HEK293 (cell line): ENCODE measurements around the gene SLC1A3.
A peak's percentile ranks its signal among the peaks of the same experiment; 100 is the strongest.

ENCODE experiments used
- CTCF ChIA-PET: fragments of 350-600 bp; formaldehyde crosslinking; extraction: SDS; loops from one replicate; lab custom pipeline; 2021; ENCODE audit warnings: antibody characterized with exemption; lab: Yijun Ruan, JAX
- POLR2A ChIA-PET: fragments of 300-600 bp; formaldehyde crosslinking; extraction: SDS; loops from one replicate; lab custom pipeline; 2020; ENCODE audit warnings: antibody characterized with exemption, inconsistent platforms; lab: Yijun Ruan, JAX
- H3K27ac ChIP-seq: fragments of 200-500 bp; sonication (Bioruptor generic); 2 replicates; pipeline ENCODE4 v1.5.1; 2014; ENCODE audit warnings: low read depth, low read length, control low read depth, inconsistent platforms; ENCODE audit errors: extremely low read depth
- H3K36me3 ChIP-seq, 2 experiments: fragments of 200-500 bp in 1 of 2; sonication (Bioruptor generic) in 1 of 2; 1 replicate in 1 of 2; 2 replicates in 1 of 2; pipeline ENCODE4 v1.5.1; 2014 to 2017; ENCODE audit warnings: inconsistent platforms in 2 of 2, low read length in 2 of 2; ENCODE audit not compliant: control insufficient read depth in 2 of 2, insufficient read depth in 1 of 2
- H3K4me1 ChIP-seq: fragments of 200-500 bp; sonication (Bioruptor generic); 2 replicates; pipeline ENCODE4 v1.5.1; 2014; ENCODE audit warnings: mild to moderate bottlenecking, low read length, inconsistent platforms; ENCODE audit not compliant: control insufficient read depth, insufficient read depth
- H3K4me3 ChIP-seq: 2 replicates; pipeline ENCODE4 v1.5.1; 2011; ENCODE audit warnings: low read depth, mild to moderate bottlenecking, control low read depth, low read length, moderate library complexity
- H3K9me3 ChIP-seq: fragments of 200-500 bp; sonication (Bioruptor generic); 2 replicates; pipeline ENCODE4 v1.5.1; 2014; ENCODE audit warnings: low read depth, low read length, inconsistent platforms; ENCODE audit not compliant: control insufficient read depth, insufficient read depth
- CTCF ChIP-seq: fragments of 450-650 bp; formaldehyde crosslinking; IDR thresholded peaks from 2 replicates; pipeline ENCODE4 v1.5.1; 2016; ENCODE audit warnings: missing biosample characterization, missing genetic modification characterization
- FEZF1 ChIP-seq: fragments of 450-650 bp; formaldehyde crosslinking; IDR thresholded peaks from 2 replicates; pipeline ENCODE4 v1.5.1; 2016; ENCODE audit warnings: missing biosample characterization, missing genetic modification characterization
- GFI1B ChIP-seq: fragments of 450-650 bp; formaldehyde crosslinking; IDR thresholded peaks from 2 replicates; pipeline ENCODE4 v1.5.1; 2016; ENCODE audit warnings: missing biosample characterization, missing genetic modification characterization
- GLIS2 ChIP-seq: fragments of 450-650 bp; formaldehyde crosslinking; IDR thresholded peaks from 2 replicates; pipeline ENCODE4 v1.5.1; 2016; ENCODE audit warnings: missing biosample characterization, missing genetic modification characterization
- HOXA7 ChIP-seq: sonication (generic); formaldehyde crosslinking; IDR thresholded peaks from 2 replicates; pipeline ENCODE4 v1.8.1; 2022; ENCODE audit warnings: missing genetic modification reagents, borderline replicate concordance
- HOXC10 ChIP-seq: sonication (generic); formaldehyde crosslinking; IDR thresholded peaks from 2 replicates; pipeline ENCODE4 v1.8.1; 2023; ENCODE audit warnings: mild to moderate bottlenecking, missing genetic modification reagents
- KLF1 ChIP-seq: fragments of 450-650 bp; formaldehyde crosslinking; IDR thresholded peaks from 2 replicates; pipeline ENCODE4 v1.5.1; 2016; ENCODE audit warnings: missing biosample characterization, missing genetic modification characterization
- OSR2 ChIP-seq: fragments of 450-650 bp; formaldehyde crosslinking; IDR thresholded peaks from 2 replicates; pipeline ENCODE4 v1.5.1; 2016; ENCODE audit warnings: missing biosample characterization, missing genetic modification characterization
- PRDM1 ChIP-seq: fragments of 450-650 bp; formaldehyde crosslinking; IDR thresholded peaks from 2 replicates; pipeline ENCODE4; 2016; ENCODE audit warnings: missing biosample characterization, missing genetic modification characterization
- PRDM2 ChIP-seq: fragments of 450-650 bp; formaldehyde crosslinking; IDR thresholded peaks from 2 replicates; pipeline ENCODE4 v1.5.1; 2016; ENCODE audit warnings: missing biosample characterization, missing genetic modification characterization, borderline replicate concordance
- SP2 ChIP-seq: fragments of 450-650 bp; formaldehyde crosslinking; IDR thresholded peaks from 2 replicates; pipeline ENCODE4 v1.5.1; 2016; ENCODE audit warnings: missing biosample characterization, missing genetic modification characterization
- TCF7L2 ChIP-seq: IDR thresholded peaks from 2 replicates; pipeline ENCODE4 v1.6.1; 2011; ENCODE audit warnings: low read depth, mild to moderate bottlenecking, inconsistent platforms, low read length, moderate library complexity, borderline replicate concordance
- YY2 ChIP-seq: fragments of 450-650 bp; formaldehyde crosslinking; IDR thresholded peaks from 2 replicates; pipeline ENCODE4 v1.5.1; 2016; ENCODE audit warnings: missing biosample characterization, missing genetic modification characterization
- ZFP41 ChIP-seq: fragments of 450-650 bp; formaldehyde crosslinking; IDR thresholded peaks from 2 replicates; pipeline ENCODE4 v1.5.1; 2016; ENCODE audit warnings: missing biosample characterization, missing genetic modification characterization, borderline replicate concordance
- ZNF16 ChIP-seq: fragments of 450-650 bp; formaldehyde crosslinking; IDR thresholded peaks from 2 replicates; pipeline ENCODE4 v1.5.1; 2016; ENCODE audit warnings: low read depth, missing biosample characterization, missing genetic modification characterization
- ZNF169 ChIP-seq: fragments of 450-650 bp; formaldehyde crosslinking; IDR thresholded peaks from 2 replicates; pipeline ENCODE4 v1.5.1; 2016; ENCODE audit warnings: missing biosample characterization, missing genetic modification characterization
- ZNF18 ChIP-seq: fragments of 450-650 bp; formaldehyde crosslinking; IDR thresholded peaks from 2 replicates; pipeline ENCODE4 v1.5.1; 2016; ENCODE audit warnings: missing biosample characterization, missing genetic modification characterization
- ZNF202 ChIP-seq: fragments of 450-650 bp; formaldehyde crosslinking; IDR thresholded peaks from 2 replicates; pipeline ENCODE4 v1.5.1; 2016; ENCODE audit warnings: missing biosample characterization, missing genetic modification characterization, borderline replicate concordance
- ZNF302 ChIP-seq: fragments of 450-650 bp; formaldehyde crosslinking; IDR thresholded peaks from 2 replicates; pipeline ENCODE4 v1.5.1; 2016; ENCODE audit warnings: missing biosample characterization, missing genetic modification characterization, low read depth
- ZNF335 ChIP-seq: fragments of 450-650 bp; formaldehyde crosslinking; conservative IDR thresholded peaks from 2 replicates; pipeline ENCODE4 v1.5.1; 2016; ENCODE audit warnings: missing biosample characterization, missing genetic modification characterization
- ZNF350 ChIP-seq: fragments of 450-650 bp; formaldehyde crosslinking; IDR thresholded peaks from 2 replicates; pipeline ENCODE4 v1.5.0; 2017; ENCODE audit warnings: missing biosample characterization, mild to moderate bottlenecking, missing genetic modification characterization
- ZNF391 ChIP-seq: fragments of 450-650 bp; formaldehyde crosslinking; IDR thresholded peaks from 2 replicates; pipeline ENCODE4 v1.5.1; 2016; ENCODE audit warnings: low read depth, missing biosample characterization, missing genetic modification characterization, borderline replicate concordance
- ZNF433 ChIP-seq: fragments of 450-650 bp; formaldehyde crosslinking; IDR thresholded peaks from 2 replicates; pipeline ENCODE4 v1.5.1; 2016; ENCODE audit warnings: missing biosample characterization, missing genetic modification characterization, low read depth
- ZNF488 ChIP-seq: fragments of 450-650 bp; formaldehyde crosslinking; IDR thresholded peaks from 2 replicates; pipeline ENCODE4 v1.5.1; 2016; ENCODE audit warnings: missing biosample characterization, missing genetic modification characterization
- ZNF664 ChIP-seq: fragments of 450-650 bp; formaldehyde crosslinking; IDR thresholded peaks from 2 replicates; pipeline ENCODE4 v1.5.1; 2016; ENCODE audit warnings: missing biosample characterization, missing genetic modification characterization
- ZNF670 ChIP-seq: fragments of 450-650 bp; formaldehyde crosslinking; IDR thresholded peaks from 2 replicates; pipeline ENCODE4 v1.5.1; 2016; ENCODE audit warnings: missing biosample characterization, missing genetic modification characterization, low read depth
- ZNF76 ChIP-seq: fragments of 450-650 bp; formaldehyde crosslinking; IDR thresholded peaks from 2 replicates; pipeline ENCODE4; 2016; ENCODE audit warnings: low read depth, missing biosample characterization, missing genetic modification characterization, borderline replicate concordance
- ZXDB ChIP-seq: fragments of 450-650 bp; formaldehyde crosslinking; IDR thresholded peaks from 2 replicates; pipeline ENCODE4 v1.5.1; 2016; ENCODE audit warnings: missing biosample characterization, missing genetic modification characterization

Gene SLC1A3

GRCh38 chr5:36644727-36645126, 38.3 kb downstream of the SLC1A3 start:
- Histone ChIP-seq H3K4me3 (no peak overlapping the region), H3K4me1 (peaks cover 21% of the 10 kb centered on the region), H3K36me3 (no peaks in the 10 kb centered on the region), H3K27ac (no peak overlapping the region), H3K9me3 (no peaks in the 10 kb centered on the region)
- ChIA-PET POLR2A (no interaction called here), CTCF (interaction anchor here (1.2 to 4.9 kb wide), 2 partner anchors 45 to 224 kb away, joined by 3 to 34 read pairs; no protein-coding TSS in a partner anchor)
- TF ChIP-seq ZNF350 (tag by site-specific recombination) (no peak), ZNF488 (no peak), OSR2 (tag by site-specific recombination) (no peak), HOXA7 (CRISPR knock-in tag) (no peak), ZNF18 (peak; percentile 57; the same call in 1 of the 2 replicates), ZNF670 (tag by site-specific recombination) (no peak), ZNF76 (tag by site-specific recombination) (no peak), HOXC10 (no peak), CTCF (no peak), GLIS2 (tag by site-specific recombination) (no peak), PRDM1 (tag by site-specific recombination) (0 out of 2 replicates have a peak, but pooled peaks have one; percentile 5), SP2 (tag by site-specific recombination) (no peak), ZXDB (no peak), ZNF302 (no peak), KLF1 (tag by site-specific recombination) (no peak), GFI1B (no peak), ZFP41 (tag by site-specific recombination) (no peak), ZNF169 (tag by site-specific recombination) (no peak), ZNF202 (tag by site-specific recombination) (no peak), FEZF1 (tag by site-specific recombination) (0 out of 2 replicates have a peak, but pooled peaks have one; percentile 21), PRDM2 (tag by site-specific recombination) (no peak), ZNF335 (no peak), ZNF433 (no peak), ZNF16 (no peak), YY2 (tag by site-specific recombination) (no peak), ZNF664 (peak; percentile 40; the same call in 1 of the 2 replicates), ZNF391 (no peak), TCF7L2 (no peak)
